ENCODE measurements around the gene GIGYF2.
"Not testable (repeated sequence)": the region's sequence is repeated elsewhere in the genome, so short reads cannot be mapped to it uniquely, and the experiment has no call there.

GIGYF2 gene

GRCh38 chr2:232707076-232707475 lies 9.9 kb downstream of the GIGYF2 start:
- Histone ChIP-seq H3K27me3 (replicated peaks; ENCODE audit: insufficient read depth, low read length) (no peaks in the 10 kb centered on the region), H3K9me2 (replicated peaks; ENCODE audit: insufficient read depth, low read length) (no peaks in the 10 kb centered on the region), H3K9ac (ENCODE audit: low read length) (no peak overlapping the region), H3K4me1 (ENCODE audit: low read length) (no peaks in the 10 kb centered on the region), H3K79me2 (ENCODE audit: low read length) (peaks cover 80% of the 10 kb centered on the region), H3F3A (ENCODE audit: insufficient read depth, low read length) (no peaks in the 10 kb centered on the region), H2AFZ (ENCODE audit: low read length) (no peak overlapping the region), H3K9me3 (replicated peaks; ENCODE audit: insufficient read depth, low read length) (no peaks in the 10 kb centered on the region), H3K4me3 (ENCODE audit: low read length) (no peak overlapping the region), H3K4me2 (ENCODE audit: low read depth, low read length) (no peak overlapping the region), H4K20me1 (ENCODE audit: insufficient read depth, low read length) (no peaks in the 10 kb centered on the region; the same call in 1 of the 2 replicates), H3K27ac (ENCODE audit: low read length) (no peak overlapping the region), H3K36me3 (replicated peaks; ENCODE audit: insufficient read depth, low read length) (no peaks in the 10 kb centered on the region; the same call in 1 of the 2 replicates)
- TF ChIP-seq EZH2phosphoT487 (IDR thresholded peaks at IDR 0.05; ENCODE audit: low read length) (no peak), CTCF (IDR thresholded peaks at IDR 0.05; ENCODE audit: low read length) (no peak), EZH2 (optimal IDR thresholded peaks at IDR 0.05; ENCODE audit: low read depth, low read length) (no peak)
- no peak for DNase-seq

GRCh38 chr2:232713505-232713904 lies 16.4 kb downstream of the GIGYF2 start:
- Histone ChIP-seq H3K36me3 (replicated peaks; ENCODE audit: insufficient read depth, low read length) (no peaks in the 10 kb centered on the region; the same call in 1 of the 2 replicates), H3K4me1 (ENCODE audit: low read length) (no peaks in the 10 kb centered on the region), H2AFZ (ENCODE audit: low read length) (no peak overlapping the region), H3K9me3 (replicated peaks; ENCODE audit: insufficient read depth, low read length) (no peaks in the 10 kb centered on the region), H4K20me1 (ENCODE audit: insufficient read depth, low read length) (no peaks in the 10 kb centered on the region; the same call in 1 of the 2 replicates), H3K4me2 (ENCODE audit: low read depth, low read length) (no peak overlapping the region), H3K27me3 (replicated peaks; ENCODE audit: insufficient read depth, low read length) (no peaks in the 10 kb centered on the region), H3K79me2 (ENCODE audit: low read length) (peaks cover 91% of the 10 kb centered on the region), H3K9ac (ENCODE audit: low read length) (no peak overlapping the region), H3K27ac (ENCODE audit: low read length) (no peak overlapping the region), H3K4me3 (ENCODE audit: low read length) (no peak overlapping the region), H3F3A (ENCODE audit: insufficient read depth, low read length) (no peaks in the 10 kb centered on the region), H3K9me2 (replicated peaks; ENCODE audit: insufficient read depth, low read length) (no peaks in the 10 kb centered on the region)
- TF ChIP-seq CTCF (IDR thresholded peaks at IDR 0.05; ENCODE audit: low read length) (no peak), EZH2phosphoT487 (IDR thresholded peaks at IDR 0.05; ENCODE audit: low read length) (no peak), EZH2 (optimal IDR thresholded peaks at IDR 0.05; ENCODE audit: low read depth, low read length) (no peak)
- DNase-seq = no peak

- Histone ChIP-seq H3K9me3 (replicated peaks; ENCODE audit: insufficient read depth, low read length) (no peaks in the 10 kb centered on the region), H2AFZ (ENCODE audit: low read length) (no peak overlapping the region), H3K9me2 (replicated peaks; ENCODE audit: insufficient read depth, low read length) (no peaks in the 10 kb centered on the region), H3K27ac (ENCODE audit: low read length) (no peak overlapping the region), H3K4me3 (ENCODE audit: low read length) (no peak overlapping the region), H3F3A (ENCODE audit: insufficient read depth, low read length) (no peaks in the 10 kb centered on the region), H3K27me3 (replicated peaks; ENCODE audit: insufficient read depth, low read length) (no peaks in the 10 kb centered on the region), H3K9ac (ENCODE audit: low read length) (no peak overlapping the region), H3K4me2 (ENCODE audit: low read depth, low read length) (no peak overlapping the region), H3K36me3 (replicated peaks; ENCODE audit: insufficient read depth, low read length) (no peaks in the 10 kb centered on the region; the same call in 1 of the 2 replicates), H3K4me1 (ENCODE audit: low read length) (no peaks in the 10 kb centered on the region), H3K79me2 (ENCODE audit: low read length) (peaks cover 97% of the 10 kb centered on the region), H4K20me1 (ENCODE audit: insufficient read depth, low read length) (peaks cover 5% of the 10 kb centered on the region; the same call in 1 of the 2 replicates)
- TF ChIP-seq EZH2phosphoT487 (IDR thresholded peaks at IDR 0.05; ENCODE audit: low read length) (no peak), EZH2 (optimal IDR thresholded peaks at IDR 0.05; ENCODE audit: low read depth, low read length) (no peak), CTCF (IDR thresholded peaks at IDR 0.05; ENCODE audit: low read length) (no peak)
- no peak for DNase-seq
Observed at GRCh38 chr2:232714969-232715368, 17.8 kb downstream of the GIGYF2 start.

GRCh38 chr2:232720056-232720455 lies 22.9 kb downstream of the GIGYF2 start:
- not testable (repeated sequence) for H3K9ac ChIP-seq (ENCODE audit: low read length); H3K27ac ChIP-seq (ENCODE audit: low read length); H3K4me2 ChIP-seq (ENCODE audit: low read depth, low read length); H3K4me3 ChIP-seq (ENCODE audit: low read length); H3F3A ChIP-seq (ENCODE audit: insufficient read depth, low read length); H4K20me1 ChIP-seq (ENCODE audit: insufficient read depth, low read length); DNase-seq; H2AFZ ChIP-seq (ENCODE audit: low read length); H3K9me2 ChIP-seq (replicated peaks; ENCODE audit: insufficient read depth, low read length); H3K9me3 ChIP-seq (replicated peaks; ENCODE audit: insufficient read depth, low read length); H3K27me3 ChIP-seq (replicated peaks; ENCODE audit: insufficient read depth, low read length); H3K36me3 ChIP-seq (replicated peaks; ENCODE audit: insufficient read depth, low read length); H3K4me1 ChIP-seq (ENCODE audit: low read length)
- peaks cover 85% of the 10 kb centered on the region for H3K79me2 ChIP-seq (ENCODE audit: low read length)
